Neural crest cell (in vitro differentiated cells): ENCODE measurements around the gene SLC6A19. TPM values are rescaled to one million over a fixed set of nuclear protein-coding genes. Genes with fewer than 3 reads are reported as not detected.
A peak's percentile ranks its signal among the peaks of the same experiment; 100 is the strongest.

Experiments used
- DNase-seq: peaks from one replicate; pipeline ENCODE4 v3.0.0; 2021; ENCODE audit warnings: low read depth, mixed read lengths, low spot score
- H3K27ac Mint-ChIP-seq: one replicate; pipeline ENCODE4 v1.8.0; 2021; ENCODE audit warnings: mild to moderate bottlenecking, mixed read lengths; ENCODE audit not compliant: unreplicated experiment
- H3K27me3 Mint-ChIP-seq: 2 replicates; pipeline ENCODE4 v1.8.0; 2021; ENCODE audit warnings: low read depth, mild to moderate bottlenecking, mixed read lengths
- H3K36me3 Mint-ChIP-seq: 2 replicates; pipeline ENCODE4 v1.8.0; 2021; ENCODE audit warnings: low read depth, mild to moderate bottlenecking, mixed read lengths
- H3K4me1 Mint-ChIP-seq: 2 replicates; pipeline ENCODE4 v1.8.0; 2021; ENCODE audit warnings: mixed read lengths
- H3K4me3 Mint-ChIP-seq: one replicate; pipeline ENCODE4 v1.8.0; 2021; ENCODE audit warnings: mild to moderate bottlenecking, mixed read lengths
- H3K9me3 Mint-ChIP-seq: 2 replicates; pipeline ENCODE4 v1.8.0; 2021; ENCODE audit warnings: mixed read lengths
- CTCF ChIP-seq: fragments of 200-600 bp; sonication (generic); conservative IDR thresholded peaks from 2 replicates; pipeline ENCODE4 v1.5.0; 2021; ENCODE audit warnings: antibody characterized with exemption, mild to moderate bottlenecking
- total RNA-seq: library from RNA; stranded (reverse); gene quantifications from 2 replicates; pipeline ENCODE4 v1.2.1, GENCODE V29; 2021

SLC6A19 gene
- total RNA-seq, 1 donor from 2014 or later, result not detected

- Mint-ChIP-seq H3K27me3 (no peaks in the 10 kb centered on the region), H3K36me3 (no peaks in the 10 kb centered on the region), H3K4me3 (no peak overlapping the region), H3K4me1 (no peaks in the 10 kb centered on the region), H3K27ac (no peak overlapping the region), H3K9me3 (peaks cover 6% of the 10 kb centered on the region)
- TF ChIP-seq CTCF, result no peak
- no peak for DNase-seq
Observed at GRCh38 chr5:1220351-1220750, 19.0 kb downstream of the SLC6A19 start.

GRCh38 chr5:1220831-1221230 is 19.4 kb downstream of the SLC6A19 start:
- no peak for TF ChIP-seq CTCF
- Mint-ChIP-seq H3K4me1 (no peaks in the 10 kb centered on the region), H3K4me3 (no peak overlapping the region), H3K36me3 (no peaks in the 10 kb centered on the region), H3K27me3 (no peaks in the 10 kb centered on the region), H3K27ac (no peak overlapping the region), H3K9me3 (peaks cover 5% of the 10 kb centered on the region)
- no peak for DNase-seq

GRCh38 chr5:1221721-1222120 is 20.3 kb downstream of the SLC6A19 start:
- DNase-seq, result no peak
- Mint-ChIP-seq H3K9me3 (peaks cover 4% of the 10 kb centered on the region), H3K4me3 (no peak overlapping the region), H3K36me3 (no peaks in the 10 kb centered on the region), H3K4me1 (no peaks in the 10 kb centered on the region), H3K27ac (no peak overlapping the region), H3K27me3 (no peaks in the 10 kb centered on the region)
- TF ChIP-seq CTCF, result no peak

- Mint-ChIP-seq H3K27me3 (no peaks in the 10 kb centered on the region), H3K9me3 (peaks cover 4% of the 10 kb centered on the region), H3K4me1 (no peaks in the 10 kb centered on the region), H3K36me3 (no peaks in the 10 kb centered on the region), H3K4me3 (no peak overlapping the region), H3K27ac (no peak overlapping the region)
- DNase-seq, result no peak
- TF ChIP-seq CTCF, result no peak
Observed at GRCh38 chr5:1222147-1222546, 20.8 kb downstream of the SLC6A19 start.

- Mint-ChIP-seq H3K4me1 (no peaks in the 10 kb centered on the region), H3K4me3 (no peak overlapping the region), H3K27me3 (no peaks in the 10 kb centered on the region), H3K36me3 (no peaks in the 10 kb centered on the region), H3K9me3 (peaks cover 4% of the 10 kb centered on the region), H3K27ac (no peak overlapping the region)
- no peak for TF ChIP-seq CTCF
- DNase-seq, result no peak
Observed at GRCh38 chr5:1222621-1223277, 21.4 kb downstream of the SLC6A19 start.

GRCh38 chr5:1223278-1223670 is 21.9 kb downstream of the SLC6A19 start:
- H3K27me3 Mint-ChIP-seq, result no peaks in the 10 kb centered on the region
- no peak for DNase-seq
- peak overlapping the region; percentile 43 for H3K27ac Mint-ChIP-seq
- no peaks in the 10 kb centered on the region for H3K36me3 Mint-ChIP-seq
- H3K4me3 Mint-ChIP-seq, result no peak overlapping the region
- no peak for TF ChIP-seq CTCF
- no peaks in the 10 kb centered on the region for H3K4me1 Mint-ChIP-seq
- H3K9me3 Mint-ChIP-seq, result peaks cover 4% of the 10 kb centered on the region
